Suprapubic skin (tissue), 3 donors: Measurements from ENCODE around the gene GPR135.

Experiments
- POLR2A ChIP-seq, 2 donors: fragments of 450-650 bp; IDR thresholded peaks; one replicate each; pipeline ENCODE4 v1.6.1; 2017; ENCODE audit warnings: antibody characterized with exemption in 2 of 2, mild to moderate bottlenecking in 2 of 2, moderate library complexity in 2 of 2
- TF ChIP-seq, protein P1 (sequence below), 2 donors: fragments of 200-600 bp in 1 of 2; fragments of 450-650 bp in 1 of 2; sonication (generic) in 1 of 2; IDR thresholded peaks; one replicate each; pipeline ENCODE4 v1.5.1; 2016 to 2019; ENCODE audit warnings: antibody characterized with exemption in 2 of 2, mild to moderate bottlenecking in 1 of 2, moderate library complexity in 1 of 2

DNA sequence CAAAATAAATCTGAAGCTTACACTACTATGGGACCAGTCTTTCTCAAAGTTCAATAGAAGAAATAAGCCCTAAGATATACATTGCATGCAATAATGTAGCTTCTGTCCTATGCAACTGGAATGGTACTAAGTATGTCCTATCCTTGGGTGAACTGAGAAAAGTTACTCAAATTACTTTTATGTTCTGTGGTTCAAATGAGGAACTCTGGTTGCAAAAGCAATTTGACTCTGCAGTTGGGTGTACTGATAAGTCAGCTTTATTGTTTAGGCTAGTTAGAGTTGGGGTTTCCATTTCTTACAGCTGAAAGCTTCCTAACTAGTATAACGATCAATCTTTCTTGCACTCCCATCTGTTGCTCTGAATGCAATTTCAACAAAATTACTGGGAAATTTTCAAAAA, 29.2 kb downstream of the GPR135 start:
- TF ChIP-seq, protein P1, sequence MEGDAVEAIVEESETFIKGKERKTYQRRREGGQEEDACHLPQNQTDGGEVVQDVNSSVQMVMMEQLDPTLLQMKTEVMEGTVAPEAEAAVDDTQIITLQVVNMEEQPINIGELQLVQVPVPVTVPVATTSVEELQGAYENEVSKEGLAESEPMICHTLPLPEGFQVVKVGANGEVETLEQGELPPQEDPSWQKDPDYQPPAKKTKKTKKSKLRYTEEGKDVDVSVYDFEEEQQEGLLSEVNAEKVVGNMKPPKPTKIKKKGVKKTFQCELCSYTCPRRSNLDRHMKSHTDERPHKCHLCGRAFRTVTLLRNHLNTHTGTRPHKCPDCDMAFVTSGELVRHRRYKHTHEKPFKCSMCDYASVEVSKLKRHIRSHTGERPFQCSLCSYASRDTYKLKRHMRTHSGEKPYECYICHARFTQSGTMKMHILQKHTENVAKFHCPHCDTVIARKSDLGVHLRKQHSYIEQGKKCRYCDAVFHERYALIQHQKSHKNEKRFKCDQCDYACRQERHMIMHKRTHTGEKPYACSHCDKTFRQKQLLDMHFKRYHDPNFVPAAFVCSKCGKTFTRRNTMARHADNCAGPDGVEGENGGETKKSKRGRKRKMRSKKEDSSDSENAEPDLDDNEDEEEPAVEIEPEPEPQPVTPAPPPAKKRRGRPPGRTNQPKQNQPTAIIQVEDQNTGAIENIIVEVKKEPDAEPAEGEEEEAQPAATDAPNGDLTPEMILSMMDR (IDR thresholded peaks at IDR 0.05): no peak
- no peak for TF ChIP-seq POLR2A (IDR thresholded peaks at IDR 0.05)
